IMR-90 (cell line): ENCODE data around the gene AGAP2. TPM values are rescaled to one million over a fixed set of nuclear protein-coding genes. Genes with fewer than 3 reads are reported as not detected.
A peak's percentile ranks its signal among the peaks of the same experiment; 100 is the strongest.

Source experiments
- ATAC-seq: fragments of 200-7000 bp; cut with Tn5 transposase; 2 replicates; pipeline ENCODE4 v1.9.1; 2020; ENCODE audit warnings: low read depth, mild to moderate bottlenecking, moderate library complexity
- BruUV-seq: library from RNA; stranded (reverse); fragments of 400-500 nt; replicated peaks from 2 replicates; lab custom pipeline; 2021; lab: Mats Ljungman, UMichigan
- CTCF ChIA-PET: fragments of 300-600 bp; formaldehyde crosslinking; extraction: SDS; loops from one replicate; lab custom pipeline; 2021; ENCODE audit warnings: antibody characterized with exemption; lab: Yijun Ruan, JAX
- POLR2A ChIA-PET: fragments of 300-600 bp; sonication (Branson Sonifier 250); formaldehyde crosslinking; loops from one replicate; lab custom pipeline; 2022; ENCODE audit warnings: antibody characterized with exemption; ENCODE audit not compliant: unreplicated experiment; lab: Charles Lee
- DNase-seq: peaks from one replicate; pipeline ENCODE4 v3.0.0; 2013
- H2AFZ ChIP-seq: replicated peaks from 2 replicates; pipeline ENCODE3; 2013; ENCODE audit warnings: low read length, mild to moderate bottlenecking; ENCODE audit not compliant: poor library complexity
- H2AK5ac ChIP-seq: 2 replicates; pipeline ENCODE4 v1.6.1; 2013; ENCODE audit warnings: low read depth, low read length, inconsistent platforms
- H2AK9ac ChIP-seq: replicated peaks from 2 replicates; pipeline ENCODE3; 2013; ENCODE audit warnings: mild to moderate bottlenecking, low read depth, low read length, moderate library complexity; ENCODE audit not compliant: poor library complexity
- H2BK120ac ChIP-seq: 2 replicates; pipeline ENCODE4 v1.6.1; 2013; ENCODE audit warnings: low read depth, low read length, inconsistent platforms
- H2BK15ac ChIP-seq: 3 replicates; pipeline ENCODE4 v1.6.1; 2013; ENCODE audit warnings: low read depth, low read length, inconsistent platforms
- H2BK20ac ChIP-seq: 2 replicates; pipeline ENCODE4 v1.6.1; 2013; ENCODE audit warnings: low read depth, mild to moderate bottlenecking, inconsistent platforms, low read length, moderate library complexity
- H2BK5ac ChIP-seq: 2 replicates; pipeline ENCODE4 v1.6.1; 2013; ENCODE audit warnings: mild to moderate bottlenecking, low read depth, low read length, inconsistent platforms; ENCODE audit not compliant: poor library complexity, severe bottlenecking
- H3K14ac ChIP-seq: replicated peaks from 2 replicates; pipeline ENCODE4 v1.6.1; 2013; ENCODE audit warnings: low read depth, low read length, inconsistent platforms
- H3K18ac ChIP-seq: 2 replicates; pipeline ENCODE4 v1.6.1; 2013; ENCODE audit warnings: low read depth, low read length, control low read depth
- H3K23ac ChIP-seq: 2 replicates; pipeline ENCODE4 v1.6.1; 2013; ENCODE audit warnings: low read depth, low read length, inconsistent platforms
- H3K27ac ChIP-seq: 2 replicates; pipeline ENCODE4 v1.5.1; 2013; ENCODE audit warnings: mild to moderate bottlenecking, control low read depth, low read length; ENCODE audit not compliant: insufficient read depth
- H3K27me3 ChIP-seq: 2 replicates; pipeline ENCODE4 v1.6.1; 2013; ENCODE audit warnings: low read length; ENCODE audit not compliant: control insufficient read depth, insufficient read depth
- H3K36me3 ChIP-seq: 2 replicates; pipeline ENCODE4 v1.6.1; 2013; ENCODE audit warnings: low read length, mixed read lengths; ENCODE audit not compliant: control insufficient read depth, insufficient read depth
- H3K4ac ChIP-seq: 2 replicates; pipeline ENCODE4 v1.6.1; 2013; ENCODE audit warnings: low read depth, low read length, inconsistent platforms
- H3K4me1 ChIP-seq: 2 replicates; pipeline ENCODE4 v1.6.1; 2013; ENCODE audit warnings: low read length, mixed read lengths; ENCODE audit not compliant: control insufficient read depth, insufficient read depth
- H3K4me2 ChIP-seq: 2 replicates; pipeline ENCODE4 v1.6.1; 2013; ENCODE audit warnings: low read depth, mild to moderate bottlenecking, control low read depth, low read length, moderate library complexity
- H3K4me3 ChIP-seq: 2 replicates; pipeline ENCODE4 v1.5.1; 2013; ENCODE audit warnings: low read depth, mild to moderate bottlenecking, control low read depth, low read length, moderate library complexity; ENCODE audit not compliant: insufficient read depth
- H3K56ac ChIP-seq: 2 replicates; pipeline ENCODE4 v1.6.1; 2013; ENCODE audit warnings: low read length, inconsistent platforms; ENCODE audit not compliant: insufficient read depth; ENCODE audit errors: extremely low read depth
- H3K79me1 ChIP-seq, 2 experiments: 2 replicates each; pipeline ENCODE4 v1.6.1; 2013; ENCODE audit warnings: low read length in 2 of 2, inconsistent platforms in 1 of 2, low read depth in 1 of 2
- H3K9ac ChIP-seq: 2 replicates; pipeline ENCODE4 v1.6.1; 2013; ENCODE audit warnings: low read depth, low read length, control low read depth
- H3K9me1 ChIP-seq: 2 replicates; pipeline ENCODE4 v1.6.1; 2013; ENCODE audit warnings: low read length, inconsistent platforms; ENCODE audit not compliant: insufficient read depth
- H3K9me3 ChIP-seq: 2 replicates; pipeline ENCODE4 v1.6.1; 2013; ENCODE audit warnings: low read length; ENCODE audit not compliant: control insufficient read depth, insufficient read depth
- H4K20me1 ChIP-seq: 2 replicates; pipeline ENCODE4 v1.6.1; 2013; ENCODE audit warnings: low read length, inconsistent platforms; ENCODE audit not compliant: insufficient read depth
- H4K5ac ChIP-seq: 2 replicates; pipeline ENCODE4 v1.6.1; 2013; ENCODE audit warnings: mild to moderate bottlenecking, low read depth, low read length, control low read depth
- H4K8ac ChIP-seq, 2 experiments: 2 replicates each; pipeline ENCODE4 v1.6.1; 2013; ENCODE audit warnings: low read depth in 2 of 2, low read length in 2 of 2, control low read depth in 1 of 2, inconsistent platforms in 1 of 2
- H4K91ac ChIP-seq: 2 replicates; pipeline ENCODE4 v1.6.1; 2013; ENCODE audit warnings: low read depth, low read length, inconsistent platforms; ENCODE audit not compliant: insufficient read depth
- CEBPB ChIP-seq: IDR thresholded peaks from 2 replicates; pipeline ENCODE4 v1.6.1; 2012; ENCODE audit warnings: low read depth, low read length, improper control_type of control experiment
- CTCF ChIP-seq: conservative IDR thresholded peaks from 2 replicates; pipeline ENCODE4 v1.5.1; 2012; ENCODE audit warnings: mild to moderate bottlenecking, low read depth, low read length, improper control_type of control experiment
- SMC3 ChIP-seq: fragments of 150-350 bp; IDR thresholded peaks from 2 replicates; pipeline ENCODE4 v1.6.1; 2016; ENCODE audit warnings: low read depth, mild to moderate bottlenecking, antibody characterized with exemption, low read length, moderate library complexity
- WGBS, 2 experiments: methylation state at CpG; one replicate each; pipeline versions ENCODE4 v1.1.5 to v1.1.7; 2013; ENCODE audit warnings: missing lambda C conversion rate in 2 of 2; ENCODE audit not compliant: insufficient read length in 1 of 2; ENCODE audit errors: extremely low coverage in 2 of 2; 5-methylcytosine and 5-hydroxymethylcytosine counted together
- dilution Hi-C: fragments of 300-500 bp; cut with HindIII; formaldehyde crosslinking; loops from one replicate; pipeline ENCODE4 v1.14.3; 2018; ENCODE audit warnings: low sequenced_read_pairs; ENCODE audit not compliant: unreplicated experiment
- in situ Hi-C: fragments of 300-500 bp; cut with MboI; formaldehyde crosslinking; loops from 3 replicates; pipeline ENCODE4 v1.14.3; 2019; ENCODE audit warnings: low sequenced_read_pairs, inconsistent platforms, mixed read lengths
- intact Hi-C: fragments of 100-400 bp; cut with micrococcal nuclease; formaldehyde crosslinking; loops from 2 replicates; pipeline ENCODE4 v1.10.0; 2022
- polyA plus RNA-seq, 3 experiments: library from polyadenylated mRNA; depleted of rRNA; stranded (reverse); fragments of >200 nt; gene quantifications; 2 replicates each; pipeline ENCODE4 v1.2.3, GENCODE V29; 2012; ENCODE audit warnings: low replicate concordance in 1 of 3
- total RNA-seq: library from RNA; depleted of rRNA; stranded (reverse); fragments of >200 nt; gene quantifications from 2 replicates; pipeline ENCODE4 v1.2.3, GENCODE V29; 2012

The AGAP2 gene
- total and polyA plus RNA-seq, 2 of the 4 experiments (the other 2 are of a cell fraction), result 0.03 to 0.18 TPM

- POLR2A ChIA-PET, result no interaction called here
These were observed 778 bp downstream of the AGAP2 start for GRCh38 chr12:57737467-57738460.

More at GRCh38 chr12:57737467-57738460, 778 bp downstream of the AGAP2 start:
- in situ Hi-C loops, result loop anchor here (10.0 kb wide), 1 partner anchor 153 kb away; no protein-coding TSS in a partner anchor
- ATAC-seq (peak; percentile 38), DNase-seq (peak; percentile 7)
- dilution Hi-C loops, result no loop called here
- Histone ChIP-seq H3K79me1 (no peaks in the 10 kb centered on the region), H2BK20ac (no peak overlapping the region), H2BK120ac (no peak overlapping the region), H3K27ac (no peak overlapping the region), H4K8ac (no peak overlapping the region), H3K23ac (no peak overlapping the region), H2AK5ac (no peak overlapping the region), H2AK9ac (no peak overlapping the region), H2BK5ac (no peak overlapping the region), H3K9me3 (peaks cover 2% of the 10 kb centered on the region; the same call in 1 of the 2 replicates), H4K91ac (no peak overlapping the region), H2BK15ac (no peak overlapping the region), H4K5ac (no peak overlapping the region), H3K9me1 (no peaks in the 10 kb centered on the region), H3K18ac (no peak overlapping the region), H3K4me2 (peak overlapping the region; percentile 73), H3K36me3 (no peaks in the 10 kb centered on the region), H3K14ac (no peak overlapping the region), H2AFZ (peak overlapping the region; percentile 79), H3K27me3 (peaks cover 89% of the 10 kb centered on the region), H3K9ac (no peak overlapping the region), H3K56ac (no peak overlapping the region), H3K4ac (no peak overlapping the region), H3K4me1 (0 out of 2 replicates have a peak, but pooled peaks cover 3% of the 10 kb centered on the region), H3K4me3 (peak overlapping the region; percentile 31), H4K20me1 (0 out of 2 replicates have a peak, but pooled peaks cover 8% of the 10 kb centered on the region)
- WGBS, 2 experiments, result 1% methylated on average over 39 of the region's 110 CpGs; no CpG with 5 or more reads in 1 of the 2 experiments
- intact Hi-C loops, result loop anchor here (5.0 kb wide), 1 partner anchor 155 kb away; no protein-coding TSS in a partner anchor
- no peak for TF ChIP-seq CEBPB
- no peak for TF ChIP-seq SMC3
- peak; percentile 35; the same call in 1 of the 2 replicates for TF ChIP-seq CTCF
- CTCF ChIA-PET, result interaction anchor here (1.0 to 1.2 kb wide), 3 partner anchors 12 to 154 kb away, joined by 3 read pairs; no protein-coding TSS in a partner anchor
- no TSS peak for BruUV-seq
